NT2/D1 (cell line): ENCODE results near the gene BIN1.

Experiments
- DNase-seq: peaks from one replicate; pipeline ENCODE4 v3.0.0-alpha.2; 2011; ENCODE audit warnings: low read depth, low spot score
- H3K27me3 ChIP-seq: 2 replicates; pipeline ENCODE4 v1.6.0; 2011; ENCODE audit warnings: mild to moderate bottlenecking; ENCODE audit not compliant: insufficient read length, insufficient read depth
- H3K36me3 ChIP-seq: 2 replicates; pipeline ENCODE4 v1.6.1; 2011; ENCODE audit warnings: mild to moderate bottlenecking, low read length, mixed read lengths; ENCODE audit not compliant: insufficient read depth, insufficient read length
- H3K4me1 ChIP-seq: 2 replicates; pipeline ENCODE4 v1.5.1; 2011; ENCODE audit not compliant: insufficient read depth, insufficient read length
- H3K4me3 ChIP-seq: 2 replicates; pipeline ENCODE4 v1.5.1; 2011; ENCODE audit warnings: low read depth; ENCODE audit not compliant: insufficient read length
- H3K9ac ChIP-seq: 2 replicates; pipeline ENCODE4 v1.6.0; 2011; ENCODE audit warnings: low read depth; ENCODE audit not compliant: insufficient read length
- H3K9me3 ChIP-seq: 2 replicates; pipeline ENCODE4 v1.5.1; 2011; ENCODE audit warnings: mild to moderate bottlenecking, low read length; ENCODE audit not compliant: insufficient read depth
- SUZ12 ChIP-seq: IDR thresholded peaks from 2 replicates; pipeline ENCODE4 v1.6.1; 2011; ENCODE audit not compliant: insufficient read length, insufficient read depth; ENCODE audit errors: extremely low read depth
- YY1 ChIP-seq: IDR thresholded peaks from 2 replicates; pipeline ENCODE4 v1.6.1; 2011; ENCODE audit not compliant: insufficient read length, insufficient read depth
- ZNF274 ChIP-seq: IDR thresholded peaks from 2 replicates; pipeline ENCODE4 v1.6.1; 2011; ENCODE audit warnings: mild to moderate bottlenecking, low read depth, low read length

BIN1 gene

GRCh38 chr2:127047054-127047453, 59.9 kb downstream of the BIN1 start:
- Histone ChIP-seq H3K9ac (no peak overlapping the region), H3K4me1 (peaks cover 26% of the 10 kb centered on the region), H3K36me3 (peaks cover 28% of the 10 kb centered on the region), H3K27me3 (no peaks in the 10 kb centered on the region), H3K4me3 (no peak overlapping the region), H3K9me3 (no peaks in the 10 kb centered on the region)
- DNase-seq: no peak
- TF ChIP-seq SUZ12 (no peak), ZNF274 (no peak)

- Histone ChIP-seq H3K9me3 (no peaks in the 10 kb centered on the region), H3K9ac (no peak overlapping the region), H3K4me3 (no peak overlapping the region), H3K36me3 (peaks cover 28% of the 10 kb centered on the region), H3K27me3 (no peaks in the 10 kb centered on the region), H3K4me1 (peaks cover 26% of the 10 kb centered on the region)
- TF ChIP-seq YY1: no peak
- TF ChIP-seq SUZ12: no peak
- no peak for TF ChIP-seq ZNF274
- no peak for DNase-seq
Measured at GRCh38 chr2:127046579-127046978, 60.4 kb downstream of the BIN1 start.

GRCh38 chr2:127045792-127046501, 61.0 kb downstream of the BIN1 start:
- TF ChIP-seq ZNF274 (no peak), YY1 (no peak), SUZ12 (no peak)
- no peak overlapping the region for H3K4me3 ChIP-seq
- no peak for DNase-seq
- H3K9ac ChIP-seq: no peak overlapping the region
- peaks cover 28% of the 10 kb centered on the region for H3K36me3 ChIP-seq
- H3K4me1 ChIP-seq: peaks cover 23% of the 10 kb centered on the region
- no peaks in the 10 kb centered on the region for H3K9me3 ChIP-seq
- H3K27me3 ChIP-seq: no peaks in the 10 kb centered on the region

GRCh38 chr2:127044977-127045661, 61.8 kb downstream of the BIN1 start:
- TF ChIP-seq YY1: no peak
- Histone ChIP-seq H3K36me3 (peaks cover 22% of the 10 kb centered on the region), H3K4me3 (no peak overlapping the region), H3K4me1 (peaks cover 15% of the 10 kb centered on the region), H3K9ac (no peak overlapping the region), H3K9me3 (no peaks in the 10 kb centered on the region), H3K27me3 (no peaks in the 10 kb centered on the region)
- no peak for DNase-seq

DNA sequence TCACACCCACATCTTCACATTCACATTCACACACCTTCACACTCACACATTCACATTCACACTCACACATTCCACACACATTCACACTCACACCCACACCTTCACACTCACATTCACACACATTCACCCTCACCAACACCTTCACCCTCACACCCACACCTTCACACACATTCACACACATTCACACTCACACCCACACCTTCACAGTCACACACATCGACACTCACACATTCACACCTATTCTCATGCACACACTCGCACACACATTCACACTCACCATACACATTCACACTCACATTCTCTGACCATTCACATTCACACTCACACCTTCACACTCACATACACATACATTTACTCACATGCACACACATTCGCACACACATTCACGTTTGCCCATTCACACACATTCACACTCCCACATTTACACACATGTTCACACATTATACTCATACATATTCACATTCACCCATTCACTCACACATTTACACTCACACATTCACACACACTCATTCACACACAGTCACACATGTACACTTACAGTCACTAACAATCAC, 62.7 kb downstream of the BIN1 start:
- Histone ChIP-seq H3K36me3 (peaks cover 16% of the 10 kb centered on the region), H3K9me3 (no peaks in the 10 kb centered on the region), H3K9ac (no peak overlapping the region), H3K4me1 (peaks cover 7% of the 10 kb centered on the region), H3K27me3 (no peaks in the 10 kb centered on the region), H3K4me3 (no peak overlapping the region)
- DNase-seq: no peak
- no peak for TF ChIP-seq SUZ12

DNA sequence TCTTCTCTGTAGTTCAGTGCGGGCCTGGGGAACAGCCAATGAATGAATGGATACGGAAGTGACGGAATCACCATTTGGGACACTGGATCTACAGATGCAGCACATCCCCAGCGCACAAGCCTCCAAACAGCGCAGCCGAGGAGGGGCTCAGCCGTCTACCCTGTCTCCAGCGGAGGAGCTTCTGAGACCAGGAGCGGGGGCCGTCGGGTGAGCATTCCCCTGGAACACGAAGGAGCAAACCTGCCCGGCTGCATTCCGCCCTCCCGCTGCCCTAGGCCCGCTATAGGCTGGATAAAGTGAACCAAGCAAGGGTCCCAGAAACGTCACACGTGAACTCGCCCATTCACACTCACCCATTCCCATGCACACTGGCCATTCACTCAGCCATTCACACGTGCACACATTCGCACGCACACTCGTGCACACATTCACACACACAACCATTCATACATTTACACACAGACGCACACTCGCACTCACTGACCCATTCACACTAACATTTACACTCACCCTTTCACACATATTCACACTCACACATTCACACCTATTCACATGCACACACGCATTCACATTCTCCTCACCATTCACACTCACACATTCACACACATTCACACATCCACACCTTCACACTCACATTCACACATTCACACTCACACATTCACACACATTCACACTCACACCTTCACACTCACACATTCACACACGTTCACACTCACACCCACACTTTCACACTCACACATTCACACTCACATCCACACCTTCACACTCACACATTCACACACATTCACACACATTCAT, 63.4 kb downstream of the BIN1 start:
- Histone ChIP-seq H3K9me3 (no peaks in the 10 kb centered on the region), H3K9ac (no peak overlapping the region), H3K4me3 (no peak overlapping the region), H3K36me3 (peaks cover 9% of the 10 kb centered on the region), H3K4me1 (peaks cover 6% of the 10 kb centered on the region), H3K27me3 (no peaks in the 10 kb centered on the region)
- TF ChIP-seq YY1 (no peak), ZNF274 (no peak), SUZ12 (no peak)
- DNase-seq: no peak

GRCh38 chr2:127041259-127041970, 65.5 kb downstream of the BIN1 start:
- DNase-seq: no peak

More at GRCh38 chr2:127041259-127041970, 65.5 kb downstream of the BIN1 start:
- TF ChIP-seq SUZ12: no peak
- no peak for TF ChIP-seq ZNF274
- no peak for TF ChIP-seq YY1
- H3K9ac ChIP-seq: peak overlapping the region; percentile 35
- H3K4me3 ChIP-seq: no peak overlapping the region
- no peaks in the 10 kb centered on the region for H3K9me3 ChIP-seq
- no peaks in the 10 kb centered on the region for H3K36me3 ChIP-seq
- H3K4me1 ChIP-seq: peaks cover 4% of the 10 kb centered on the region
- no peaks in the 10 kb centered on the region for H3K27me3 ChIP-seq
